ENCODE measurements around the gene KIF21B.

The KIF21B gene

GRCh38 chr1:201023517-201023902, at the start of gene KIF21B:
KIF21B (minus strand) TSS chr1:201023714; CDS start chr1:201023383, 331 bp downstream.
- peak; percentile 89 for DNase-seq

- no peak for DNase-seq
These were observed 49.4 kb upstream of the KIF21B start for GRCh38 chr1:201072922-201073321.

- DNase-seq: no peak
These were observed 48.6 kb upstream of the KIF21B start for GRCh38 chr1:201072149-201072548.

GRCh38 chr1:201069636-201070035, 46.1 kb upstream of the KIF21B start:
- DNase-seq: no peak

- DNase-seq: no peak
These were observed 45.5 kb upstream of the KIF21B start for GRCh38 chr1:201068976-201069375.

- no peak for DNase-seq
These were observed 43.5 kb upstream of the KIF21B start for GRCh38 chr1:201066986-201067385.

- DNase-seq: no peak
These were observed 42.2 kb upstream of the KIF21B start for GRCh38 chr1:201065686-201066085.

- no peak for DNase-seq
These were observed 41.3 kb upstream of the KIF21B start for GRCh38 chr1:201064806-201065205.

GRCh38 chr1:201063145-201063544, 39.6 kb upstream of the KIF21B start:
- DNase-seq: no peak

- no peak for DNase-seq
These were observed 39.1 kb upstream of the KIF21B start for GRCh38 chr1:201062511-201063091.

GRCh38 chr1:201061886-201062285, 38.4 kb upstream of the KIF21B start:
- DNase-seq: no peak

- DNase-seq: no peak
These were observed 37.5 kb upstream of the KIF21B start for GRCh38 chr1:201061049-201061448.

- no peak for DNase-seq
These were observed 37.1 kb upstream of the KIF21B start for GRCh38 chr1:201060586-201060985.

- DNase-seq: no peak
These were observed 36.5 kb upstream of the KIF21B start for GRCh38 chr1:201059871-201060555.

- DNase-seq: no peak
These were observed 35.9 kb upstream of the KIF21B start for GRCh38 chr1:201059401-201059800.

GRCh38 chr1:201054091-201054543, 30.6 kb upstream of the KIF21B start:
- DNase-seq: no peak

GRCh38 chr1:201053155-201053860, 29.8 kb upstream of the KIF21B start:
- DNase-seq: no peak

- DNase-seq: no peak
These were observed 27.9 kb upstream of the KIF21B start for GRCh38 chr1:201051399-201051798.

GRCh38 chr1:201050515-201051277, 27.2 kb upstream of the KIF21B start:
- DNase-seq: no peak

- DNase-seq: no peak
These were observed 25.8 kb upstream of the KIF21B start for GRCh38 chr1:201049248-201049831.

GRCh38 chr1:201048521-201048920, 25.0 kb upstream of the KIF21B start:
- no peak for DNase-seq

- DNase-seq: no peak
These were observed 20.6 kb upstream of the KIF21B start for GRCh38 chr1:201044119-201044518.
